GM12878 (cell line): ENCODE data around the gene MTA3. TPM values are rescaled to one million over a fixed set of nuclear protein-coding genes. Genes with fewer than 3 reads are reported as not detected.

Source experiments
- ATAC-seq: fragments of 200-7000 bp; cut with Tn5 transposase; 3 replicates; pipeline ENCODE4 v1.9.1; 2020; ENCODE audit warnings: mild to moderate bottlenecking, moderate library complexity
- BruUV-seq: library from RNA; stranded (reverse); fragments of 400-500 nt; replicated peaks from 2 replicates; lab custom pipeline; 2021; lab: Mats Ljungman, UMichigan
- CTCF ChIA-PET: fragments of 300-600 bp; sonication (Branson Sonifier 250); formaldehyde crosslinking; extraction: SDS; loops from one replicate; lab custom pipeline; 2021; ENCODE audit warnings: inconsistent platforms; lab: Yijun Ruan, JAX
- POLR2A ChIA-PET: fragments of 350-600 bp; formaldehyde crosslinking; extraction: SDS; loops from one replicate; lab custom pipeline; 2021; ENCODE audit warnings: inconsistent platforms; lab: Charles Lee
- RAD21 ChIA-PET: fragments of 300-600 bp; sonication (Branson Sonifier 250); formaldehyde crosslinking; loops from one replicate; lab custom pipeline; 2023; ENCODE audit warnings: antibody characterized with exemption; ENCODE audit not compliant: unreplicated experiment; lab: Charles Lee
- SMC1A ChIA-PET: fragments of 300-600 bp; sonication (Branson Sonifier 250); formaldehyde crosslinking; loops from one replicate; lab custom pipeline; 2023; ENCODE audit not compliant: unreplicated experiment, uncharacterized antibody; lab: Charles Lee
- DNase-seq: peaks from one replicate; pipeline ENCODE4 v3.0.0-alpha.2; 2011; ENCODE audit warnings: low read depth, low spot score
- FAIRE-seq: peaks from 3 replicates; lab custom pipeline; 2011; peaks lifted over from hg19 to GRCh38; lab: Jason Lieb, UNC
- H2AFZ ChIP-seq: 2 replicates; pipeline ENCODE4 v1.6.0; 2011; ENCODE audit warnings: low read depth, low read length, control low read depth; ENCODE audit not compliant: control insufficient read depth
- H3K27ac ChIP-seq: 2 replicates; pipeline ENCODE4 v1.5.1; 2011; ENCODE audit warnings: control low read depth; ENCODE audit not compliant: control insufficient read depth, insufficient read depth
- H3K27me3 ChIP-seq, 2 experiments: replicated peaks in 1 of 2; 2 replicates each; pipeline versions ENCODE4 v1.6.0 to v1.6.1; 2011; ENCODE audit warnings: low read length in 1 of 2; ENCODE audit not compliant: control insufficient read depth in 2 of 2, insufficient read depth in 2 of 2
- H3K36me3 ChIP-seq, 2 experiments: 2 replicates each; pipeline ENCODE4 v1.5.1; 2011; ENCODE audit warnings: low read length in 1 of 2; ENCODE audit not compliant: control insufficient read depth in 2 of 2, insufficient read depth in 2 of 2
- H3K4me1 ChIP-seq: 2 replicates; pipeline ENCODE4 v1.6.1; 2011; ENCODE audit warnings: mild to moderate bottlenecking, low read length, moderate library complexity, mixed read lengths; ENCODE audit not compliant: control insufficient read depth, insufficient read depth
- H3K4me2 ChIP-seq: 2 replicates; pipeline ENCODE4 v1.6.0; 2011; ENCODE audit warnings: control low read depth; ENCODE audit not compliant: control insufficient read depth, insufficient read depth
- H3K4me3 ChIP-seq: fragments of 200-600 bp; sonication (generic); 2 replicates; pipeline ENCODE4 v1.5.1; 2016
- H3K79me2 ChIP-seq: 2 replicates; pipeline ENCODE4 v1.6.0; 2011; ENCODE audit warnings: low read length; ENCODE audit not compliant: control insufficient read depth, insufficient read depth
- H3K9ac ChIP-seq: 2 replicates; pipeline ENCODE4 v1.8.0; 2011; ENCODE audit warnings: low read length, control low read depth, mixed read lengths; ENCODE audit not compliant: control insufficient read depth, insufficient read depth
- H3K9me3 ChIP-seq: replicated peaks from 3 replicates; pipeline ENCODE4 v1.5.1; 2011; ENCODE audit warnings: mild to moderate bottlenecking, low read length; ENCODE audit not compliant: control insufficient read depth, insufficient read depth
- H4K20me1 ChIP-seq: 2 replicates; pipeline ENCODE4 v1.6.0; 2011; ENCODE audit not compliant: control insufficient read depth, insufficient read depth
- ATF7 ChIP-seq: fragments of 450-650 bp; IDR thresholded peaks from 2 replicates; pipeline ENCODE4 v1.6.1; 2016; ENCODE audit warnings: low read depth, mild to moderate bottlenecking
- CHD2 ChIP-seq: IDR thresholded peaks from 2 replicates; pipeline ENCODE4 v1.6.1; 2011; ENCODE audit warnings: low read depth, low read length, improper control_type of control experiment, borderline replicate concordance
- ETV6 ChIP-seq, 2 experiments: fragments of 450-650 bp in 1 of 2; IDR thresholded peaks in 1 of 2; conservative IDR thresholded peaks in 1 of 2; 2 replicates each; pipeline ENCODE4 v1.6.1; 2014; ENCODE audit warnings: antibody characterized with exemption in 1 of 2, borderline replicate concordance in 1 of 2, low read depth in 1 of 2, mild to moderate bottlenecking in 1 of 2, moderate library complexity in 1 of 2
- NFYA ChIP-seq: IDR thresholded peaks from 2 replicates; pipeline ENCODE4 v1.6.1; 2011; ENCODE audit warnings: low read depth, mild to moderate bottlenecking, low read length, improper control_type of control experiment, borderline replicate concordance
- RAD21 ChIP-seq: IDR thresholded peaks from 2 replicates; pipeline ENCODE4 v1.6.1; 2011; ENCODE audit warnings: mild to moderate bottlenecking, low read depth, low read length, moderate library complexity; ENCODE audit not compliant: insufficient read depth
- SMAD5 ChIP-seq: IDR thresholded peaks from 2 replicates; pipeline ENCODE4 v1.6.1; 2016; ENCODE audit warnings: antibody characterized with exemption, low read depth
- SRF ChIP-seq, 2 experiments: IDR thresholded peaks; 2 replicates each; pipeline ENCODE4 v1.6.1; 2011; ENCODE audit warnings: low read depth in 2 of 2, low read length in 2 of 2, mild to moderate bottlenecking in 1 of 2, moderate library complexity in 1 of 2
- WGBS: methylation state at CpG from one replicate; pipeline ENCODE4 v1.1.6; 2016; ENCODE audit warnings: low lambda C conversion rate; ENCODE audit not compliant: insufficient replicate concordance, insufficient coverage; ENCODE audit errors: missing lambda C conversion rate; 5-methylcytosine and 5-hydroxymethylcytosine counted together
- in situ Hi-C: fragments of 300-500 bp; cut with MboI; formaldehyde crosslinking; loops from 9 replicates; pipeline ENCODE4 v1.14.3; 2018; ENCODE audit warnings: mixed read lengths
- intact Hi-C: fragments of 100-400 bp; cut with micrococcal nuclease; formaldehyde crosslinking; loops from one replicate; pipeline ENCODE4 v1.14.2; 2022; ENCODE audit not compliant: unreplicated experiment
- polyA plus RNA-seq, 11 experiments: library from polyadenylated mRNA; depleted of rRNA in 4 of 11; unstranded in 6 of 11; stranded (reverse) in 5 of 11; fragments of >200 nt; fragmentation: Nextera tagmentation in 4 of 11; fragmentation: Illumina TruSeq in 1 of 11; extraction: Ambion mirVana in 4 of 11; extraction: Trizol in 1 of 11; gene quantifications; 1 replicate in 1 of 11; 2 replicates in 10 of 11; pipeline versions ENCODE4 v1.2.1 to v1.2.3, GENCODE V29; 2011 to 2016; ENCODE audit warnings: inconsistent platforms in 2 of 11, missing spikeins in 2 of 11, low read depth in 1 of 11
- total RNA-seq, 4 experiments: library from RNA; depleted of rRNA in 3 of 4; stranded (reverse); fragments of >200 nt in 3 of 4; fragmentation: Illumina TruSeq in 1 of 4; extraction: Trizol in 1 of 4; gene quantifications; 2 replicates each; pipeline versions ENCODE4 v1.2.1 to v1.2.3, GENCODE V29; 2013 to 2021
- TF ChIP-seq, protein P1 (sequence below): fragments of 450-650 bp; IDR thresholded peaks from 2 replicates; pipeline ENCODE4 v1.6.1; 2016; ENCODE audit warnings: mild to moderate bottlenecking
- TF ChIP-seq, protein P2 (sequence below): IDR thresholded peaks from 2 replicates; pipeline ENCODE4 v1.6.1; 2012; ENCODE audit warnings: mild to moderate bottlenecking, low read depth, low read length
- TF ChIP-seq, protein P3 (sequence below): IDR thresholded peaks from 2 replicates; pipeline ENCODE4 v1.6.1; 2012; ENCODE audit warnings: low read depth, low read length, improper control_type of control experiment
- TF ChIP-seq, protein P4 (sequence below): fragments of 450-650 bp; IDR thresholded peaks from 2 replicates; pipeline ENCODE4 v1.6.1; 2017; ENCODE audit warnings: mild to moderate bottlenecking, low read depth, inconsistent platforms; ENCODE audit not compliant: poor library complexity, severe bottlenecking

Gene MTA3
- total and polyA plus RNA-seq, 10 of the 15 experiments (the other 5 are each of a cell fraction or from before 2014, with no cell fraction given) = 17.6 to 45.5 (median 26.5) TPM

DNA sequence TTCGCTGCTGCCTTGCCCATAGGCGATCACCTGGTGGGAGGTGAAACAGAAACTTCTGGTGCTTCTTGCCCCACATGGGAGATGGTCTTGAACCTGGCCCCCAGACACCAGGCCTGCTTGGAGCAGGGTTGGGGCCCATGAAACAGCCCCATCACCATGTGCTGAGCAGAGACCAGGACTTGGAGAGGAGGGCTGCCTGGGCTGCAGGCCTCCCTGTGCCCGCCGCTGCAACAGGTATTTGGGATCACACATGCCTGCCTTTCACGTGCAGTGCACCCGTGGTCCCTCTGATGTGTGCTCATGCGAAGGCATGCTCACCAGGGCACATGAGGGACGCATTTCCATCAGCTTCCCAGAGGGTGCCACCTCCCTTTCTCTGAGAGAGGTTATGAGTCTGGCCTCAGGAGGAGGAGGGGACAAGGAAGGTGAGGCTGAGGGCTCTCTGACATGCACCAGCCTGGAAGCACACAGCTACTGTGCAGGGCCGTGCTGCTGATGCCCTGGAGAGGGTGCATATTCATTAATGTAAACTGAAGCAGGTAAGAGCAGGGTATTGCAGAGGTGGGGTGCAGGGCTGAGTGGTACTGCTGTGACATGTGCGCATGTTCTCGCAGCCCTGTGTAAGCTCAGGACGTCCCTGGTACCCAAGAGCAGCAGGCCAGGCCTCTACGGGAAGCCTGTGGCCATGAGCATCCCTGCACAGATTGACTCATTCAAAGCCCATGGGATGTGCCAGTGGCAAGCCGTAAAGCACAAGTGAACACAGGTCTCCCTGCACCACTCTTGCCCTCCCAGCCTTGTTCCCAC, 199.7 kb downstream of the MTA3 start:
- H3K9ac ChIP-seq = no peak overlapping the region
- TF ChIP-seq, protein P1, sequence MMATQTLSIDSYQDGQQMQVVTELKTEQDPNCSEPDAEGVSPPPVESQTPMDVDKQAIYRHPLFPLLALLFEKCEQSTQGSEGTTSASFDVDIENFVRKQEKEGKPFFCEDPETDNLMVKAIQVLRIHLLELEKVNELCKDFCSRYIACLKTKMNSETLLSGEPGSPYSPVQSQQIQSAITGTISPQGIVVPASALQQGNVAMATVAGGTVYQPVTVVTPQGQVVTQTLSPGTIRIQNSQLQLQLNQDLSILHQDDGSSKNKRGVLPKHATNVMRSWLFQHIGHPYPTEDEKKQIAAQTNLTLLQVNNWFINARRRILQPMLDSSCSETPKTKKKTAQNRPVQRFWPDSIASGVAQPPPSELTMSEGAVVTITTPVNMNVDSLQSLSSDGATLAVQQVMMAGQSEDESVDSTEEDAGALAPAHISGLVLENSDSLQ = no peak
- TF ChIP-seq ATF7 (no peak), CHD2 (no peak), NFYA (no peak), ETV6 (conservative IDR thresholded peaks at IDR 0.05 in 1 of 2, IDR thresholded peaks at IDR 0.05 in 1 of 2; ENCODE audit: borderline replicate concordance in 1 of 2, low read depth in 1 of 2) (no peak), SRF (IDR thresholded peaks at IDR 0.05; ENCODE audit: low read depth in 2 of 2, low read length in 2 of 2) (no peak), SMAD5 (no peak), RAD21 (no peak)
- TF ChIP-seq, protein P2, sequence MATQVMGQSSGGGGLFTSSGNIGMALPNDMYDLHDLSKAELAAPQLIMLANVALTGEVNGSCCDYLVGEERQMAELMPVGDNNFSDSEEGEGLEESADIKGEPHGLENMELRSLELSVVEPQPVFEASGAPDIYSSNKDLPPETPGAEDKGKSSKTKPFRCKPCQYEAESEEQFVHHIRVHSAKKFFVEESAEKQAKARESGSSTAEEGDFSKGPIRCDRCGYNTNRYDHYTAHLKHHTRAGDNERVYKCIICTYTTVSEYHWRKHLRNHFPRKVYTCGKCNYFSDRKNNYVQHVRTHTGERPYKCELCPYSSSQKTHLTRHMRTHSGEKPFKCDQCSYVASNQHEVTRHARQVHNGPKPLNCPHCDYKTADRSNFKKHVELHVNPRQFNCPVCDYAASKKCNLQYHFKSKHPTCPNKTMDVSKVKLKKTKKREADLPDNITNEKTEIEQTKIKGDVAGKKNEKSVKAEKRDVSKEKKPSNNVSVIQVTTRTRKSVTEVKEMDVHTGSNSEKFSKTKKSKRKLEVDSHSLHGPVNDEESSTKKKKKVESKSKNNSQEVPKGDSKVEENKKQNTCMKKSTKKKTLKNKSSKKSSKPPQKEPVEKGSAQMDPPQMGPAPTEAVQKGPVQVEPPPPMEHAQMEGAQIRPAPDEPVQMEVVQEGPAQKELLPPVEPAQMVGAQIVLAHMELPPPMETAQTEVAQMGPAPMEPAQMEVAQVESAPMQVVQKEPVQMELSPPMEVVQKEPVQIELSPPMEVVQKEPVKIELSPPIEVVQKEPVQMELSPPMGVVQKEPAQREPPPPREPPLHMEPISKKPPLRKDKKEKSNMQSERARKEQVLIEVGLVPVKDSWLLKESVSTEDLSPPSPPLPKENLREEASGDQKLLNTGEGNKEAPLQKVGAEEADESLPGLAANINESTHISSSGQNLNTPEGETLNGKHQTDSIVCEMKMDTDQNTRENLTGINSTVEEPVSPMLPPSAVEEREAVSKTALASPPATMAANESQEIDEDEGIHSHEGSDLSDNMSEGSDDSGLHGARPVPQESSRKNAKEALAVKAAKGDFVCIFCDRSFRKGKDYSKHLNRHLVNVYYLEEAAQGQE = no peak
- TF ChIP-seq, protein P3, sequence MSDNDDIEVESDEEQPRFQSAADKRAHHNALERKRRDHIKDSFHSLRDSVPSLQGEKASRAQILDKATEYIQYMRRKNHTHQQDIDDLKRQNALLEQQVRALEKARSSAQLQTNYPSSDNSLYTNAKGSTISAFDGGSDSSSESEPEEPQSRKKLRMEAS = no peak
- TF ChIP-seq, protein P4, sequence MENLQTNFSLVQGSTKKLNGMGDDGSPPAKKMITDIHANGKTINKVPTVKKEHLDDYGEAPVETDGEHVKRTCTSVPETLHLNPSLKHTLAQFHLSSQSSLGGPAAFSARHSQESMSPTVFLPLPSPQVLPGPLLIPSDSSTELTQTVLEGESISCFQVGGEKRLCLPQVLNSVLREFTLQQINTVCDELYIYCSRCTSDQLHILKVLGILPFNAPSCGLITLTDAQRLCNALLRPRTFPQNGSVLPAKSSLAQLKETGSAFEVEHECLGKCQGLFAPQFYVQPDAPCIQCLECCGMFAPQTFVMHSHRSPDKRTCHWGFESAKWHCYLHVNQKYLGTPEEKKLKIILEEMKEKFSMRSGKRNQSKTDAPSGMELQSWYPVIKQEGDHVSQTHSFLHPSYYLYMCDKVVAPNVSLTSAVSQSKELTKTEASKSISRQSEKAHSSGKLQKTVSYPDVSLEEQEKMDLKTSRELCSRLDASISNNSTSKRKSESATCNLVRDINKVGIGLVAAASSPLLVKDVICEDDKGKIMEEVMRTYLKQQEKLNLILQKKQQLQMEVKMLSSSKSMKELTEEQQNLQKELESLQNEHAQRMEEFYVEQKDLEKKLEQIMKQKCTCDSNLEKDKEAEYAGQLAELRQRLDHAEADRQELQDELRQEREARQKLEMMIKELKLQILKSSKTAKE = no peak
- TF ChIP-seq, all 136 proteins: peak for 0
- ChIA-PET CTCF (interaction anchor here (0.9 to 1.9 kb wide), 3 partner anchors 14 to 104 kb away, joined by 3 to 5 read pairs (median 4); no protein-coding TSS in a partner anchor), POLR2A (no interaction called here), RAD21 (no interaction called here), SMC1A (interaction anchor here (1.0 to 2.1 kb wide), 4 partner anchors 10 to 105 kb away, joined by 3 to 7 read pairs (median 6); no protein-coding TSS in a partner anchor)
- no TSS peak for BruUV-seq
- Histone ChIP-seq H2AFZ (no peak overlapping the region), H3K79me2 (no peaks in the 10 kb centered on the region), H3K27ac (no peak overlapping the region), H3K9me3 (no peaks in the 10 kb centered on the region), H3K4me3 (no peak overlapping the region), H3K4me2 (no peak overlapping the region), H4K20me1 (no peaks in the 10 kb centered on the region), H3K27me3 (no peaks in the 10 kb centered on the region), H3K36me3 (no peaks in the 10 kb centered on the region; a peak in 2 of 4 replicates), H3K4me1 (no peaks in the 10 kb centered on the region)
- FAIRE-seq = no peak
- no peak for DNase-seq
- no peak for ATAC-seq
- WGBS = 70% methylated on average over 14 of the region's 14 CpGs
- intact Hi-C loops (no loop called here), in situ Hi-C loops (no loop called here)
